Glutamatergic neuron (in vitro differentiated cells): Measurements from ENCODE around the gene CYSTM1. TPM values are rescaled to one million over a fixed set of nuclear protein-coding genes. Genes with fewer than 3 reads are reported as not detected.

Experiments used
- DNase-seq: peaks from one replicate; pipeline ENCODE4 v3.0.0; 2022
- H3K27ac Mint-ChIP-seq: one replicate; pipeline ENCODE4 v1.8.0; 2020; ENCODE audit warnings: mild to moderate bottlenecking, mixed read lengths, inconsistent platforms; ENCODE audit not compliant: unreplicated experiment
- H3K27me3 Mint-ChIP-seq: one replicate; pipeline ENCODE4 v1.8.0; 2020; ENCODE audit warnings: mild to moderate bottlenecking, moderate library complexity, mixed read lengths, inconsistent platforms; ENCODE audit not compliant: unreplicated experiment
- H3K36me3 Mint-ChIP-seq: one replicate; pipeline ENCODE4 v1.8.0; 2020; ENCODE audit warnings: mild to moderate bottlenecking, mixed read lengths, inconsistent platforms; ENCODE audit not compliant: unreplicated experiment
- H3K4me1 Mint-ChIP-seq: one replicate; pipeline ENCODE4 v1.8.0; 2020; ENCODE audit warnings: mild to moderate bottlenecking, low read depth, mixed read lengths, inconsistent platforms; ENCODE audit not compliant: unreplicated experiment
- H3K4me3 Mint-ChIP-seq: one replicate; pipeline ENCODE4 v1.8.0; 2020; ENCODE audit warnings: mild to moderate bottlenecking, mixed read lengths, inconsistent platforms; ENCODE audit not compliant: unreplicated experiment
- H3K9me3 Mint-ChIP-seq: one replicate; pipeline ENCODE4 v1.8.0; 2020; ENCODE audit warnings: mild to moderate bottlenecking, moderate library complexity, mixed read lengths, inconsistent platforms; ENCODE audit not compliant: unreplicated experiment
- total RNA-seq: library from RNA; stranded (reverse); fragmentation: NEBNext Ultra II Directional; extraction: Animal tissue kit (Norgen Biotek cat#: 25700); gene quantifications from one replicate; pipeline ENCODE4 v1.2.1, GENCODE V29; 2021; ENCODE audit not compliant: unreplicated experiment
- TF ChIP-seq, protein P1 (sequence below): fragments of 200-600 bp; sonication (generic); IDR thresholded peaks from one replicate; pipeline ENCODE4 v1.5.0; 2021; ENCODE audit not compliant: partially characterized antibody, unreplicated experiment

CYSTM1 gene
- total RNA-seq, 1 donor from 2014 or later = 37.4 TPM

DNA sequence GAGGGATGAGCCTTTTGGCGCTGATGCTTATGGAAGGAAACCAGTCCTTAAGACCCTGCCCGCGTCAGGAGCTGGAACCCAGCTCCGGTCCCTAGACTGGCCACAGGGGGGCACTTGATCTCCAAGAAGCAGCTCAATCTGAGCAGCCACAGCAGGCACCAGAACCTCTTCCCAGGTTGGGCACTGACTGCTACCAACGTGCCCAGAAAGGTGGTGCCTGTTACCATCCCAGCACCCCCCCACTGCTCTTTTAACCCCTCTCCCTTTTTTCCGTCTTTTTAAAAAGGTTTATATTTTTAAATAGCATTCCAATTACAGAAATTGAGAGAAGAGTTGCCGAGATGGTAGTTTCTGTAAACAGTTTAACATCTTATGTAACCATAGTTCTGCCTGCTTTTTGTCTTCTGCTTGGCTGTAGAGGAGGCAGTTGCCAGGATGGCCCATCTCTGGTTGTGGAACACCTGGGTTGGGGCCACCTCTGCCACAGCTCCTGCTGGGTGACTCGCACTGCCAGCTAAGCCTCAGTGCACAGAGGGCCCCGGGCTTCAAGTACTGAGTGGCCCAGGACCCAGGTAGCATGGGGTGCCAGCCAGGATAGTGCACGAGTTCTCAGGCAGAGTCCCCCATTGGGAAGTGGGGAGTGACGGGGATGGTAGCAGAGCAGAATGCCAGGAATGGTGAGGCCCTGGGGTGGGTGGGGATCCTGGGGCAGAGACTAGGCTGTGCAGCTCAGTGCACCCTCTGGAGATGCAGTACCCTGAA, 65.1 kb downstream of the CYSTM1 start:
- DNase-seq = peak; percentile 87
- Mint-ChIP-seq H3K9me3 (peaks cover 10% of the 10 kb centered on the region), H3K27me3 (peaks cover 14% of the 10 kb centered on the region), H3K4me3 (no peak overlapping the region), H3K4me1 (peaks cover 21% of the 10 kb centered on the region), H3K27ac (no peak overlapping the region), H3K36me3 (no peaks in the 10 kb centered on the region)
- TF ChIP-seq, protein P1, sequence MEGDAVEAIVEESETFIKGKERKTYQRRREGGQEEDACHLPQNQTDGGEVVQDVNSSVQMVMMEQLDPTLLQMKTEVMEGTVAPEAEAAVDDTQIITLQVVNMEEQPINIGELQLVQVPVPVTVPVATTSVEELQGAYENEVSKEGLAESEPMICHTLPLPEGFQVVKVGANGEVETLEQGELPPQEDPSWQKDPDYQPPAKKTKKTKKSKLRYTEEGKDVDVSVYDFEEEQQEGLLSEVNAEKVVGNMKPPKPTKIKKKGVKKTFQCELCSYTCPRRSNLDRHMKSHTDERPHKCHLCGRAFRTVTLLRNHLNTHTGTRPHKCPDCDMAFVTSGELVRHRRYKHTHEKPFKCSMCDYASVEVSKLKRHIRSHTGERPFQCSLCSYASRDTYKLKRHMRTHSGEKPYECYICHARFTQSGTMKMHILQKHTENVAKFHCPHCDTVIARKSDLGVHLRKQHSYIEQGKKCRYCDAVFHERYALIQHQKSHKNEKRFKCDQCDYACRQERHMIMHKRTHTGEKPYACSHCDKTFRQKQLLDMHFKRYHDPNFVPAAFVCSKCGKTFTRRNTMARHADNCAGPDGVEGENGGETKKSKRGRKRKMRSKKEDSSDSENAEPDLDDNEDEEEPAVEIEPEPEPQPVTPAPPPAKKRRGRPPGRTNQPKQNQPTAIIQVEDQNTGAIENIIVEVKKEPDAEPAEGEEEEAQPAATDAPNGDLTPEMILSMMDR = peak; percentile 80

DNA sequence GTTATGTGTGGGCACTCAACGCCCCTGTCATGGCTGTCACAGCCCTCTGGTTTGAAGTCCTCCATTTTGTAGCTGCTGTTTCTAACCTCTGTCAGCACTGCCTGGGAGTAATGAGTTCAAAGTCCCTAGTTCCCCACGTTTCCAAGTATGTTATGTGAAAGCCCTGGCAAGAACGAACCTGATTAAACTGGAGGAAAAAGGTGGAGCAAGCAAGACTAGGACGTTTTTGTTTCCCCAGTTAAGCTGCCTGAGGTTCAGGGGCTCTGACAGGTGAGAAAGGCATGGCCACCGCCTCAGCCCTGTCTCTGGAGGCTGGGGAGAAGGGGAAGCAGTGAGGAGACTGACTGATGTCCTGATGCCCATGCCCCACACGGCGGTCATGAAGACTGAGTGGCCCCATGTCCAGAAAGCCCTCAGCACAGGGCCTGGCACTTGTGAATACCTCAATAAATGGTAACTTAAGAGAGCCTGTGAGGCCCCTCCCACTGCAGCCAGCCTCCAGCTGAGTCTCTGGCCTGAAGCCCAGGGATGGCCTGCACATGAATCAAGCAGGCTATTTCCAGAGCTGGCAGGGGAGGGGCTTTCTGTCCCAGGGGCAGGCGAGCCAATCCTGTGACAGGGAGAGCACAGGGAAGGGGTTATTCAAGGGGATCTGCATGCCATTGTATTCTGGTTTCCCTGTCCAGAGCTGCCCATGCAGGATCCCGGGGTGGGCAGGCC, 66.2 kb downstream of the CYSTM1 start:
- Mint-ChIP-seq H3K27ac (no peak overlapping the region), H3K4me1 (peaks cover 30% of the 10 kb centered on the region), H3K36me3 (no peaks in the 10 kb centered on the region), H3K9me3 (peaks cover 14% of the 10 kb centered on the region), H3K4me3 (no peak overlapping the region), H3K27me3 (peaks cover 16% of the 10 kb centered on the region)
- TF ChIP-seq, protein P1 = no peak
- peak; percentile 74 for DNase-seq

DNA sequence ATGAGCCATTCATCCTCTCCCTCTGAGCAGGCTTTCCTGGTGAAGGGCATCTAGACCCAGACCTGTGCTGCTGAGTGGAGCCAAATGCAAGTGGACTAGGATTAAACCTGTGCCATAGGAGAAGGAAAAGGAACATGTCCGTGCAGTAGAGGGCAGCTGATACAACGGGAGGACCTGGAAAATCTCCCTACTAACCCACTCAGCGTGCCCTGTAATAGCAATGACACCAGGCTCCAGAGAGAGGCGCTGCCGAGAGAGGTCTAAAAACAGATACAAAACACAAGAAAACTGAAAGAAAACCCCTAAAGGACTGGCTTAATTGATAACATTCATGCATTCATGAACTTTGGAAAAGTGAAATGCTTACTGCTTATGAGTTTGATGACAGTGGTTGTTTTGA, 67.1 kb downstream of the CYSTM1 start:
- H3K36me3 Mint-ChIP-seq = no peaks in the 10 kb centered on the region

GRCh38 chr5:140242890-140243585, 68.0 kb downstream of the CYSTM1 start:
- Mint-ChIP-seq H3K27ac (no peak overlapping the region), H3K27me3 (peaks cover 17% of the 10 kb centered on the region), H3K9me3 (peaks cover 15% of the 10 kb centered on the region), H3K4me3 (no peak overlapping the region), H3K36me3 (no peaks in the 10 kb centered on the region), H3K4me1 (peaks cover 41% of the 10 kb centered on the region)
- TF ChIP-seq, protein P1 = no peak
- DNase-seq = no peak

More for the DNA sequence above, 67.1 kb downstream of the CYSTM1 start:
- TF ChIP-seq, protein P1 = no peak
- H3K27me3 Mint-ChIP-seq = peaks cover 17% of the 10 kb centered on the region
- H3K9me3 Mint-ChIP-seq = peaks cover 14% of the 10 kb centered on the region
- peaks cover 38% of the 10 kb centered on the region for H3K4me1 Mint-ChIP-seq
- DNase-seq = peak; percentile 49
- H3K4me3 Mint-ChIP-seq = no peak overlapping the region
- H3K27ac Mint-ChIP-seq = peak overlapping the region; percentile 62
